C4-2B (cell line): ENCODE results near the gene ZNF439.
"Not testable (repeated sequence)": the region's sequence is repeated elsewhere in the genome, so short reads cannot be mapped to it uniquely, and the experiment has no call there.

ENCODE experiments used
- H3K27ac ChIP-seq: fragments of 450-650 bp; 2 replicates; pipeline ENCODE4 v1.5.1; 2017
- CTCF ChIP-seq: fragments of 450-650 bp; conservative IDR thresholded peaks from 2 replicates; pipeline ENCODE4 v1.5.1; 2017; ENCODE audit warnings: mild to moderate bottlenecking
- ZFX ChIP-seq: fragments of 450-650 bp; IDR thresholded peaks from 2 replicates; pipeline ENCODE4 v1.6.1; 2017

The ZNF439 gene

GRCh38 chr19:11853358-11853757 lies 4.8 kb downstream of the ZNF439 start:
- H3K27ac ChIP-seq, result no peak overlapping the region
- TF ChIP-seq ZFX (no peak), CTCF (no peak)

- no peak for TF ChIP-seq CTCF
- no peak for TF ChIP-seq ZFX
Observed at GRCh38 chr19:11856596-11857250, 8.2 kb downstream of the ZNF439 start.

GRCh38 chr19:11860721-11861120 lies 12.2 kb downstream of the ZNF439 start:
- no peak overlapping the region; the same call in 1 of the 2 replicates for H3K27ac ChIP-seq
- TF ChIP-seq ZFX (no peak), CTCF (no peak)

More at GRCh38 chr19:11856596-11857250, 8.2 kb downstream of the ZNF439 start:
- H3K27ac ChIP-seq, result no peak overlapping the region

GRCh38 chr19:11861301-11861700 lies 12.8 kb downstream of the ZNF439 start:
- TF ChIP-seq CTCF, result no peak
- no peak overlapping the region for H3K27ac ChIP-seq

- H3K27ac ChIP-seq, result not testable (repeated sequence)
Observed at GRCh38 chr19:11867766-11868165, 19.2 kb downstream of the ZNF439 start.

- TF ChIP-seq CTCF (no peak), ZFX (no peak)
- no peak overlapping the region for H3K27ac ChIP-seq
Observed at GRCh38 chr19:11868188-11868587, 19.7 kb downstream of the ZNF439 start.

GRCh38 chr19:11872624-11873023 lies 24.1 kb downstream of the ZNF439 start:
- no peak overlapping the region for H3K27ac ChIP-seq
- TF ChIP-seq CTCF (no peak), ZFX (no peak)

- TF ChIP-seq CTCF (no peak), ZFX (no peak)
- H3K27ac ChIP-seq, result no peak overlapping the region
Observed at GRCh38 chr19:11873762-11874161, 25.2 kb downstream of the ZNF439 start.
